ENCODE data around the gene UTP4. TPM values are rescaled to one million over a fixed set of nuclear protein-coding genes. Genes with fewer than 3 reads are reported as not detected.

Gene UTP4
- total RNA-seq, 1 experiment from 2014 or later = 26.9 TPM

- peak; percentile 75 for DNase-seq
- Histone ChIP-seq H3K27ac (ENCODE audit: low read length) (peak within 1 kb of the TSS; percentile 83), H2AFZ (ENCODE audit: low read length) (peak within 1 kb of the TSS; percentile 71), H3K9me2 (replicated peaks; ENCODE audit: low read length) (no peaks in the 10 kb centered on the region), H3K36me3 (ENCODE audit: low read depth, low read length) (peaks cover 23% of the 10 kb centered on the region), H3K9ac (ENCODE audit: low read length) (peak within 1 kb of the TSS; percentile 92), H4K20me1 (ENCODE audit: low read length) (peaks cover 33% of the 10 kb centered on the region), H3K4me1 (ENCODE audit: insufficient read depth, low read length) (peaks cover 33% of the 10 kb centered on the region), H3F3A (ENCODE audit: low read length, unreplicated experiment) (peaks cover 6% of the 10 kb centered on the region), H3K4me3 (ENCODE audit: low read length) (peak within 1 kb of the TSS; percentile 98), H3K79me2 (ENCODE audit: low read length) (peaks cover 52% of the 10 kb centered on the region), H3K27me3 (ENCODE audit: low read length) (no peaks in the 10 kb centered on the region), H3K4me2 (ENCODE audit: low read length) (peak within 1 kb of the TSS; percentile 97), H3K9me3 (ENCODE audit: low read length) (no peaks in the 10 kb centered on the region)
- intact Hi-C loops (cut with micrococcal nuclease) = loop anchor here (1.0 to 2.0 kb wide), 4 partner anchors 32 to 258 kb away; no protein-coding TSS in a partner anchor
- BruUV-seq (replicated peaks) = TSS peak; percentile 90
- TF ChIP-seq, protein P1, sequence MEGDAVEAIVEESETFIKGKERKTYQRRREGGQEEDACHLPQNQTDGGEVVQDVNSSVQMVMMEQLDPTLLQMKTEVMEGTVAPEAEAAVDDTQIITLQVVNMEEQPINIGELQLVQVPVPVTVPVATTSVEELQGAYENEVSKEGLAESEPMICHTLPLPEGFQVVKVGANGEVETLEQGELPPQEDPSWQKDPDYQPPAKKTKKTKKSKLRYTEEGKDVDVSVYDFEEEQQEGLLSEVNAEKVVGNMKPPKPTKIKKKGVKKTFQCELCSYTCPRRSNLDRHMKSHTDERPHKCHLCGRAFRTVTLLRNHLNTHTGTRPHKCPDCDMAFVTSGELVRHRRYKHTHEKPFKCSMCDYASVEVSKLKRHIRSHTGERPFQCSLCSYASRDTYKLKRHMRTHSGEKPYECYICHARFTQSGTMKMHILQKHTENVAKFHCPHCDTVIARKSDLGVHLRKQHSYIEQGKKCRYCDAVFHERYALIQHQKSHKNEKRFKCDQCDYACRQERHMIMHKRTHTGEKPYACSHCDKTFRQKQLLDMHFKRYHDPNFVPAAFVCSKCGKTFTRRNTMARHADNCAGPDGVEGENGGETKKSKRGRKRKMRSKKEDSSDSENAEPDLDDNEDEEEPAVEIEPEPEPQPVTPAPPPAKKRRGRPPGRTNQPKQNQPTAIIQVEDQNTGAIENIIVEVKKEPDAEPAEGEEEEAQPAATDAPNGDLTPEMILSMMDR (conservative IDR thresholded peaks at IDR 0.05; ENCODE audit: low read depth, low read length) = peak; percentile 62
- no peak for TF ChIP-seq EZH2 (IDR thresholded peaks at IDR 0.05; ENCODE audit: low read length, unreplicated experiment)
- ChIA-PET CTCF (interaction anchor here (0.6 to 0.7 kb wide), 2 partner anchors 49 to 203 kb away, joined by 3 read pairs; no protein-coding TSS in a partner anchor), POLR2A (ENCODE audit: unreplicated experiment) (interaction anchor here (0.7 to 1.2 kb wide), 4 partner anchors 31 to 1179 kb away, joined by 3 to 5 read pairs (median 4); no protein-coding TSS in a partner anchor)
- ATAC-seq = peak; percentile 67
Observed at GRCh38 chr16:69105501-69106361, 26.7 kb upstream of the UTP4 start, which contains the start of gene HAS3. Gene HAS3, plus strand, starts transcription at chr16:69105653. Its CDS starts 3,743 bp downstream, at chr16:69109396.

DNA sequence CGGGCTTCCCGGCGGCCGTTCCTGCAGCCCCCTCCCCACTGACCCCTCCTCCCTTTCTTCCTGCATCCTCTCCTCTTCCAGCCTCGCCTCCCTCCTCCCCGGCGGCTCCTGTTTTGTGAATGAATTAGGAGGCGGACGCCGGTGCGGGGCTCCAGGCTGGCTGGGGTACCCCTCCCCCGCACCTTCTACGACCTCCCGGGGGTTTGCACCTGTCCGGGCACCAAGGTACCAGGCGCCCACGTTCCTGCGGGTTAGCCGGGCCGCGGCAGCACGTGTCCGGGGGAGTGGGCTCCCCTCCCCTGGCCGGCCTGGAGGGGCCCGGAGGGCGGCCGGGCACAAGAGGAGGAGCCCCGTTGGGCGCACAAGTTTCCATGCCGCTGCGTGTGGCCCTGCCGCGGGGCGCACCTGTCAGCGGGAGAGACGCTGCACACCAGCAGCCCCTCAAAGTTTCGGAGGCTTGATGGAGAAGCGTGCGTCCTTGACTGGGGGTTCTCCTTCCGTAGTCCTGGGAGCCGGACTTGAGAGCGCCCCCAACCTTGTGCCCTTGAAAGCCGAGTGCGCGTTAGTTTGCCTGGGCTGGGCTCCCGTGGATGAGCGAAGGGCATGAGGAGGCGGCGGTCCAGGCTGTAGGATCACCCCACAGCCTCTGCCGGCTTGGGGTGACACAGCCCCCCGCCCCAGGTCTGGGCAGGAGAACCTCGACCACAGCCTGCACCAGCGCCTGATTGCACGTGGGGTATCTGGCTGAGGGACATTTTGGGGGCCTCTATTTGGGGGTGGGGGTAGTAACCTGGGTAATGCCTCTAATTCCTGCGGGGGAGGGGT, 25.7 kb upstream of the UTP4 start:
- CTCF ChIA-PET = interaction anchor here (0.6 kb wide), 1 partner anchor 50 kb away, joined by 3 read pairs; no protein-coding TSS in a partner anchor
- Histone ChIP-seq H3K9me3 (ENCODE audit: low read length) (no peaks in the 10 kb centered on the region), H3F3A (ENCODE audit: low read length, unreplicated experiment) (peaks cover 6% of the 10 kb centered on the region), H2AFZ (ENCODE audit: low read length) (no peak overlapping the region), H3K9me2 (replicated peaks; ENCODE audit: low read length) (no peaks in the 10 kb centered on the region), H3K36me3 (ENCODE audit: low read depth, low read length) (peaks cover 30% of the 10 kb centered on the region), H3K4me2 (ENCODE audit: low read length) (peak overlapping the region; percentile 97), H3K4me3 (ENCODE audit: low read length) (peak overlapping the region; percentile 98), H3K27ac (ENCODE audit: low read length) (peak overlapping the region; percentile 83), H3K9ac (ENCODE audit: low read length) (peak overlapping the region; percentile 92), H3K27me3 (ENCODE audit: low read length) (no peaks in the 10 kb centered on the region), H3K79me2 (ENCODE audit: low read length) (peaks cover 59% of the 10 kb centered on the region), H3K4me1 (ENCODE audit: insufficient read depth, low read length) (peaks cover 39% of the 10 kb centered on the region), H4K20me1 (ENCODE audit: low read length) (peaks cover 35% of the 10 kb centered on the region)
- POLR2A ChIA-PET (ENCODE audit: unreplicated experiment) = interaction anchor here (0.6 to 1.2 kb wide), 5 partner anchors 32 to 1178 kb away, joined by 3 to 5 read pairs (median 3); no protein-coding TSS in a partner anchor
- TSS peak; percentile 18 for BruUV-seq (replicated peaks)
- ATAC-seq (peak; percentile 6), DNase-seq (no peak)
- TF ChIP-seq EZH2phosphoT487 (IDR thresholded peaks at IDR 0.05; ENCODE audit: borderline replicate concordance, low read length) = no peak
- TF ChIP-seq, protein P1 (conservative IDR thresholded peaks at IDR 0.05; ENCODE audit: low read depth, low read length) = peak; percentile 12; the same call in 1 of the 2 replicates
- intact Hi-C loops (cut with micrococcal nuclease) = no loop called here

Measured in PC-3 (cell line).